Endothelial cell of umbilical vein (primary cell): ENCODE measurements around the gene ALDH3B2. TPM values are rescaled to one million over a fixed set of nuclear protein-coding genes. Genes with fewer than 3 reads are reported as not detected.

Experiments used
- BruUV-seq: library from RNA; stranded (reverse); fragments of 400-500 nt; replicated peaks from 2 replicates; lab custom pipeline; 2021; lab: Mats Ljungman, UMichigan
- CTCF ChIA-PET: fragments of 300-600, 350-600 bp; sonication (Branson Sonifier 250); formaldehyde crosslinking; loops from one replicate; lab custom pipeline; 2021; ENCODE audit warnings: antibody characterized with exemption, inconsistent platforms; lab: Charles Lee
- POLR2A ChIA-PET: fragments of 300-600, 350-600 bp; sonication (Branson Sonifier 250); formaldehyde crosslinking; loops from one replicate; lab custom pipeline; 2021; ENCODE audit warnings: antibody characterized with exemption, inconsistent platforms; lab: Charles Lee
- DNase-seq: peaks from one replicate; pipeline ENCODE4 v3.0.0-alpha.2; 2011; ENCODE audit warnings: low read depth, low spot score
- FAIRE-seq: peaks from 2 replicates; lab custom pipeline; 2011; peaks lifted over from hg19 to GRCh38; lab: Jason Lieb, UNC
- H2AFZ ChIP-seq: 2 replicates; pipeline ENCODE4 v1.6.0; 2012; ENCODE audit warnings: low read depth, low read length, control low read depth, inconsistent platforms
- H3K27ac ChIP-seq: 2 replicates; pipeline ENCODE4 v1.5.1; 2011; ENCODE audit warnings: low read depth, mild to moderate bottlenecking, control low read depth, low read length, moderate library complexity; ENCODE audit not compliant: insufficient read depth
- H3K27me3 ChIP-seq, 2 experiments: 2 replicates each; pipeline versions ENCODE4 v1.6.0 to v1.6.1; 2011; ENCODE audit warnings: low read length in 2 of 2, mixed read lengths in 1 of 2; ENCODE audit not compliant: control insufficient read depth in 2 of 2, insufficient read depth in 2 of 2
- H3K36me3 ChIP-seq, 2 experiments: 2 replicates in 1 of 2; 3 replicates in 1 of 2; pipeline ENCODE4 v1.5.1; 2011; ENCODE audit warnings: low read length in 2 of 2, mild to moderate bottlenecking in 1 of 2, moderate library complexity in 1 of 2; ENCODE audit not compliant: control insufficient read depth in 2 of 2, insufficient read depth in 2 of 2; ENCODE audit errors: extremely low read depth in 1 of 2
- H3K4me1 ChIP-seq: 3 replicates; pipeline ENCODE4 v1.5.1; 2011; ENCODE audit warnings: mild to moderate bottlenecking, low read length; ENCODE audit not compliant: control insufficient read depth, insufficient read depth; ENCODE audit errors: extremely low read depth
- H3K4me2 ChIP-seq: 2 replicates; pipeline ENCODE4 v1.6.1; 2011; ENCODE audit warnings: low read length, control low read depth, mixed read lengths; ENCODE audit not compliant: insufficient read depth
- H3K4me3 ChIP-seq, 3 experiments: fragments of 200-600 bp in 1 of 3; sonication (generic), shearing (Covaris generic) in 1 of 3; replicated peaks in 1 of 3; 2 replicates each; pipeline ENCODE4 v1.5.1; 2011 to 2016; ENCODE audit warnings: control low read depth in 3 of 3, low read length in 3 of 3, mild to moderate bottlenecking in 2 of 3, inconsistent platforms in 1 of 3, low read depth in 1 of 3, moderate library complexity in 1 of 3; ENCODE audit not compliant: insufficient read depth in 1 of 3
- H3K79me2 ChIP-seq: 2 replicates; pipeline ENCODE4 v1.6.0; 2012; ENCODE audit warnings: low read length, inconsistent platforms; ENCODE audit not compliant: control insufficient read depth, insufficient read depth
- H3K9ac ChIP-seq: replicated peaks from 2 replicates; pipeline ENCODE3; 2011; ENCODE audit warnings: low read length, control low read depth; ENCODE audit not compliant: insufficient read depth; ENCODE audit errors: extremely low read depth
- H3K9me1 ChIP-seq: replicated peaks from 3 replicates; pipeline ENCODE4 v1.6.0; 2011; ENCODE audit warnings: mild to moderate bottlenecking, low read length; ENCODE audit not compliant: control insufficient read depth, insufficient read depth; ENCODE audit errors: extremely low read depth
- H3K9me3 ChIP-seq: replicated peaks from 2 replicates; pipeline ENCODE4 v1.5.1; 2012; ENCODE audit warnings: low read length, inconsistent platforms; ENCODE audit not compliant: control insufficient read depth, insufficient read depth
- H4K20me1 ChIP-seq: replicated peaks from 2 replicates; pipeline ENCODE3; 2011; ENCODE audit warnings: mild to moderate bottlenecking, low read length; ENCODE audit not compliant: control insufficient read depth, insufficient read depth; ENCODE audit errors: extremely low read depth
- EZH2 ChIP-seq: IDR thresholded peaks from 2 replicates; pipeline ENCODE4 v1.6.1; 2012; ENCODE audit warnings: borderline replicate concordance, low read depth, mild to moderate bottlenecking, moderate library complexity, low read length, inconsistent platforms; ENCODE audit not compliant: severe bottlenecking
- MAX ChIP-seq: IDR thresholded peaks from 2 replicates; pipeline ENCODE4 v1.6.1; 2011; ENCODE audit not compliant: insufficient read depth, insufficient read length
- MYC ChIP-seq: IDR thresholded peaks from one replicate; pipeline ENCODE4 v1.6.1; 2011; ENCODE audit warnings: mild to moderate bottlenecking, low read depth, low read length
- dilution Hi-C: fragments of 300-500 bp; cut with MboI; formaldehyde crosslinking; loops from one replicate; pipeline ENCODE4 v1.15.0; 2019; ENCODE audit warnings: low sequenced_read_pairs; ENCODE audit not compliant: extremely low pct_ligation_motif_present
- intact Hi-C: fragments of 100-400 bp; cut with micrococcal nuclease; formaldehyde crosslinking; loops from one replicate; pipeline ENCODE4 v1.10.0; 2022
- polyA plus RNA-seq, 4 experiments: library from polyadenylated mRNA; depleted of rRNA in 3 of 4; stranded (reverse) in 3 of 4; unstranded in 1 of 4; fragments of >200 nt; gene quantifications; 2 replicates each; pipeline versions ENCODE4 v1.2.1 to v1.2.3, GENCODE V29; 2011 to 2012; ENCODE audit warnings: missing spikeins in 1 of 4
- total RNA-seq: library from RNA; stranded (reverse); gene quantifications from 2 replicates; pipeline ENCODE4 v1.2.3, GENCODE V29; 2021
- TF ChIP-seq, protein P1 (sequence below), 2 donors: IDR thresholded peaks; 1 replicate in 1 of 2; 2 replicates in 1 of 2; pipeline ENCODE4 v1.5.1; 2011; ENCODE audit warnings: low read length in 2 of 2, mild to moderate bottlenecking in 2 of 2, moderate library complexity in 2 of 2, control low read depth in 1 of 2, inconsistent platforms in 1 of 2, low read depth in 1 of 2; ENCODE audit not compliant: insufficient read depth in 1 of 2; ENCODE audit errors: extremely low read depth in 1 of 2

The ALDH3B2 gene
- total and polyA plus RNA-seq, 2 donors (not counting 3 experiments of a cell fraction or from before 2014, with no cell fraction given) = not detected

DNA sequence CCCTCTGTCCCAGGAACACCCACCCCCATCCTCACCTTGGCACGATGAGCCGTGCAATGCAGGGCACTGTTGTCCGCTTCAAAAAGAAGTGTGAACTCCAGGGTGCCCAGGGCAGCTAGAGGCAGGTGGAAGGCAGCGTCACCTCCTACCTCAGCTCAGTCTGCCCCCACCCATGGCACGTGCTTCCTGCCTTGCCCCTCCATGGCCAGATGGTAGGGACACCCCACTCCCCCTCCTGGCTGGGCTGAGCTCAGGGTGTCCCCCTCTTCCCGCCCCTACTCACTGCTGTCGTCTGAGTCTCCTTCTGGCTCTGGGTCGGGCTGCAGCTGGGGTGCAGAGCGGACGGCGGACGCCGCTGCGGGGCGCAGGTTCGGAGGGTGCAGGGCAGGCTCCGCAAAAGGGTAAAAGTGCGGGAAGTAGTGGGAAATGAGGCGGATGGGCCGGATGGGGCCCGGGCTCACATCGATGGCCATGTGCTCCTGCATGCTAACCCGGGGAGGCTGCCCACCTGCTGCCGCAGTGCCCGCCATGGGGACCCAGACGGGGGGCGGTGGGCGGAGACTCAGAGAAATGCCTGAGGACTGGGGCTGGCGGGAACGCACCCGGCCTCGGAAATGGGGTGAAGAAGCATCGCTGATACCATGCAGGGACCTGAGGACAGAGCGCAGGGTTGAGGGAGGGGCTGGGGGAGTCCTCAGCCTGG is 58.5 kb downstream of the ALDH3B2 start:
- H3K27me3 ChIP-seq = peaks cover 14 to 21% of the 10 kb centered on the region in 2 experiments
- TF ChIP-seq MYC (no peak), EZH2 (peak; percentile 26)
- no peak overlapping the region for H3K9ac ChIP-seq
- dilution Hi-C loops (no loop called here), intact Hi-C loops (no loop called here)
- no peak overlapping the region for H3K4me3 ChIP-seq
- no peak overlapping the region for H3K27ac ChIP-seq
- DNase-seq = no peak
- ChIA-PET POLR2A (no interaction called here), CTCF (interaction anchor here (1.0 to 6.8 kb wide), 3 partner anchors 13 to 44 kb away, joined by 3 to 98 read pairs (median 3); partner anchors contain the start of gene NUDT8)
- H3K4me2 ChIP-seq = no peak overlapping the region
- H3K9me3 ChIP-seq = no peaks in the 10 kb centered on the region
- H4K20me1 ChIP-seq = no peaks in the 10 kb centered on the region
- H3K9me1 ChIP-seq = no peaks in the 10 kb centered on the region
- FAIRE-seq = no peak
- peaks cover 0 to 9% of the 10 kb centered on the region in 2 experiments for H3K36me3 ChIP-seq
- H2AFZ ChIP-seq = no peak overlapping the region
- no TSS peak for BruUV-seq
- no peaks in the 10 kb centered on the region for H3K79me2 ChIP-seq
- no peaks in the 10 kb centered on the region for H3K4me1 ChIP-seq

DNA sequence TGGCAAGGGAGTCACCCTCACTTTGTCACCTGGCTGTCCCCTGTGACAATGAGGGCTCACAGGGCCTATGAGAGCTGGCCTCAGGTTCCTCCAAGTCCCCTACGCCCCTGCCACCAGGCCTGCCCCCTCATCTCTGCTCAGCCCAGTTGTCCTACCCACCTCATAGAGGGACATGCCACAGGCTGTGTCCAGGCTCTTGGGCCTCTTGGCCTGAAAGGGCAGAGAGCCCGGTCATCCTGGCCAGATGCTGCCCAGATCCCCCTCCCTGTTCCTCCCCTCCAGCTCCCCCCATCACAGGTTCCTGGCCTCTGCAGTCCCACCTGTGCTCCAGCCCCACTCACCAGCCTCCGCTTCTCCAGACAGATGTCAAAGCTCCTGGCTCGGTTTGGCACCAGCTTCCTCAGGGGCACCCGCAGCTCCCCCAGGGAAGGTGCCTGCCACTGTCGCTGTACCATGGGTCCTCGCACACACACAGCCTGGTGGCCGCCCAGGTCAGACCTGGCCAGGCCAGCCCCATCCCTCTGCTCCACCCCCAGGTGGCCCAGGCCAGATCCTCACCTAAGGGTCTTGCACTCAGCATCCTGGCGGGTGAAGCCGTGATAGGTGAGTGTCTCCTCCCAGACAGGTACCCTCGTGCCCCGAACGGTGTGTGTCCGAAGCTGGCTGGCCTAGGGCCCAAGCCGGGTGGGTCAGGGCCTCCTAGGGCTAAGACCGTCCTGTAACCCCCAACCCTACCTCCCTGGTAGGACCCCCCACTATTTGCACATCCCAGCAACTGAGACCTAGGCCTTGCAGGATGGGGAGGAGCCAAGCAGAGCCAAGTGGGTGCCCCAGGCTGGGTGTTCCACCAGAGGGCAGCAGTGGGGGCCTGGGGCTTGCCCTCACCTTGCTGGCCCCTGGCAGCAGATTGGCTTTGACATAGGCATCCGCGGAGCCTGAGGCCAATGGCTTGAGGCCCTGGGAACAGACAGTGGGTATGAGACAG is 59.4 kb downstream of the ALDH3B2 start:
- Histone ChIP-seq H3K79me2 (no peaks in the 10 kb centered on the region), H3K9me3 (no peaks in the 10 kb centered on the region), H3K9me1 (no peaks in the 10 kb centered on the region), H3K36me3 (peaks cover 0 to 16% of the 10 kb centered on the region in 2 experiments), H3K4me1 (no peaks in the 10 kb centered on the region), H3K4me2 (no peak overlapping the region), H3K27ac (no peak overlapping the region), H2AFZ (no peak overlapping the region), H3K4me3 (no peak overlapping the region), H4K20me1 (no peaks in the 10 kb centered on the region), H3K27me3 (peaks cover 14 to 21% of the 10 kb centered on the region in 2 experiments), H3K9ac (no peak overlapping the region)
- CTCF ChIA-PET = interaction anchor here (0.6 to 6.8 kb wide), 20 partner anchors 10 to 162 kb away, joined by 3 to 98 read pairs (median 4); partner anchors contain the start of genes ACY3, GSTP1 and NUDT8
- POLR2A ChIA-PET = no interaction called here
- dilution Hi-C loops (no loop called here), intact Hi-C loops (no loop called here)
- no TSS peak for BruUV-seq
- FAIRE-seq (peak; percentile 21), DNase-seq (no peak)
- TF ChIP-seq, protein P1, sequence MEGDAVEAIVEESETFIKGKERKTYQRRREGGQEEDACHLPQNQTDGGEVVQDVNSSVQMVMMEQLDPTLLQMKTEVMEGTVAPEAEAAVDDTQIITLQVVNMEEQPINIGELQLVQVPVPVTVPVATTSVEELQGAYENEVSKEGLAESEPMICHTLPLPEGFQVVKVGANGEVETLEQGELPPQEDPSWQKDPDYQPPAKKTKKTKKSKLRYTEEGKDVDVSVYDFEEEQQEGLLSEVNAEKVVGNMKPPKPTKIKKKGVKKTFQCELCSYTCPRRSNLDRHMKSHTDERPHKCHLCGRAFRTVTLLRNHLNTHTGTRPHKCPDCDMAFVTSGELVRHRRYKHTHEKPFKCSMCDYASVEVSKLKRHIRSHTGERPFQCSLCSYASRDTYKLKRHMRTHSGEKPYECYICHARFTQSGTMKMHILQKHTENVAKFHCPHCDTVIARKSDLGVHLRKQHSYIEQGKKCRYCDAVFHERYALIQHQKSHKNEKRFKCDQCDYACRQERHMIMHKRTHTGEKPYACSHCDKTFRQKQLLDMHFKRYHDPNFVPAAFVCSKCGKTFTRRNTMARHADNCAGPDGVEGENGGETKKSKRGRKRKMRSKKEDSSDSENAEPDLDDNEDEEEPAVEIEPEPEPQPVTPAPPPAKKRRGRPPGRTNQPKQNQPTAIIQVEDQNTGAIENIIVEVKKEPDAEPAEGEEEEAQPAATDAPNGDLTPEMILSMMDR (IDR thresholded peaks at IDR 0.05; ENCODE audit: extremely low read depth in 1 of 2, insufficient read depth in 1 of 2, low read depth in 1 of 2, low read length in 2 of 2) = peak; percentile 57 to 68
- TF ChIP-seq MAX = no peak
